Right lobe of liver (tissue), 4 donors: Measurements from ENCODE around the gene SOCS7.

Experiments used
- CTCF ChIP-seq, 4 donors: fragments of 200-600 bp in 3 of 4; fragments of 450-650 bp in 1 of 4; IDR thresholded peaks; one replicate each; pipeline versions ENCODE4 v1.5.1 to v1.8.0; 2016 to 2022; ENCODE audit warnings: antibody characterized with exemption in 4 of 4, mild to moderate bottlenecking in 2 of 4
- POLR2A ChIP-seq: fragments of 450-650 bp; IDR thresholded peaks from one replicate; pipeline ENCODE4 v1.6.1; 2017; ENCODE audit warnings: antibody characterized with exemption, mild to moderate bottlenecking
- donor health status: DM: no; HTN: no; CAD: no.
- donor health status: DM: no; HTN: no; CAD: no.
- donor health status: DM: no; HTN: yes; CAD: no.

DNA sequence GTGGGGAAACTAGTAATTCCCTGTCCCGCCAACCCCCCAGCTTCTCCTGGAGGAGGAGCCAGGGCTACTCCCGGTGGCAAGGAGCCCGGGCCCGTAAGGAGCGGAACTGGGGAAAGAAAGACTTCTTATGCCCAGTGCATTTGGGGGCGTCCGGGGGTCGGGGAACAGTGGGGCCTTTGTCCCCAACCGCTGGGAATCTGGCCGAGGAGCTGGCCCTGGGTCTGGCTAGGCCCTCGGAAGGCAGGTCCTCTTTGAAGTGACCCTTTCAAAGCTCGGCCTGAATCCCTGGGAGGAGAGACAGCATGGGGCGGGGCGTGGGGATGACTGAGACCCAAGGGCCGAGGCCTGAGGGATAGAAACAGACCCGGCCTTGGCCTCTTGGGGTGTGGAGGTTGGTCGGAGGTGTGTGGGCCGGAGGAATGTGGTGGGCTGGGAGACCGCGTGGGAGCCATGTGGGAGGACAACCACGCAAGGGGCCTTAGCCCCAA lies 82.6 kb downstream of the SOCS7 start:
- TF ChIP-seq POLR2A (no peak), CTCF (IDR thresholded peaks at IDR 0.05) (no peak)
